NCI-H510A treated with DMSO at 0.1 percent for 48 hours (cell line): ENCODE data around the gene FHDC1.

Source experiments
- DNase-seq: peaks from one replicate; lab custom pipeline; 2025; lab: John Stamatoyannopoulos, UW

FHDC1 gene

DNA sequence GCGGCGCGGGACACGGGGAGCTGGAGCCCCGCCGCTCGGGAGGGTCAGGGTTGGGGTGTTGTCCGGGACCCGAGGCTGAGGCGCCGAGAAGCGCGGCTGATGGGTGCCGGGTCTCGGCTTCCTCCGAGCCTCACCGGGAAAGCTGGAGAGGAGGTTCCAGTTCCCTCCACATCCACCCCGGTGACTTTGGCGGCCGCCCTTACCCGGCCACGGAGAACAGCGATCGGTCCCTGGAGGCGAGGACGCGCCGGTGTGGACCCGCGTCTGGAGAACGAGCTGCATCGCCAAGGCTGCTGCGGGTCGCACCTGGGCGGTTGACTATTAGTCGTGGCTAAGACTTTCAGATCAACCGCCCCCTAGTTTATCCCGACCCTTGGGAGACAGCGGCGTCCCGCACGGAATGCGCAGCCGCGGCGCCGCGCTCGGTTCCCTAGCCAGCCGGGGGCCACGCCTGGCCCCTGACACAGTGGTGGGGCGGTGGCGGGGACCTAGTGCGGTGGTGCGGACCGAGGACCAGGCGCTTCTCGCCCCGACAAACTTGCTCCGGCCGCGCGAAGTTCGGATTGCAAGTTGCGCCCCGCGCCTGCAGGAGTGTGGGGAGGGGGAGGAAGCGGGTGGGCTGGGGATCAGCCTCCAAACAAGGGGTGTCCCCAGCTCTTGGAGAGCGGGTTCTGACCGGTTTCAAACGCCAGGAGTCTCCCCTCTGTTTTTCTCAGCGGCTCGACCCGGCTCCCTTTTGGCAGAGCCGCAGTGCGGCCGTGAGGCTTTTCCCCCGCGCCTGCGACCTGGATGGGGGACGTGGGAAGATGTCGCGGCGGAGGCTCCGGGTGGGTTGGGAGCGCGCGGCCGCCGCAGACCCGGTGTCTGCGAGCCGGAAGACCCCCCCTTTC, 568 bp downstream of the FHDC1 start:
- no peak for DNase-seq

- DNase-seq: no peak
Measured at GRCh38 chr4:152937336-152938236, 1.5 kb downstream of the FHDC1 start.

GRCh38 chr4:152938237-152938947, 2.3 kb downstream of the FHDC1 start:
- no peak for DNase-seq

DNA sequence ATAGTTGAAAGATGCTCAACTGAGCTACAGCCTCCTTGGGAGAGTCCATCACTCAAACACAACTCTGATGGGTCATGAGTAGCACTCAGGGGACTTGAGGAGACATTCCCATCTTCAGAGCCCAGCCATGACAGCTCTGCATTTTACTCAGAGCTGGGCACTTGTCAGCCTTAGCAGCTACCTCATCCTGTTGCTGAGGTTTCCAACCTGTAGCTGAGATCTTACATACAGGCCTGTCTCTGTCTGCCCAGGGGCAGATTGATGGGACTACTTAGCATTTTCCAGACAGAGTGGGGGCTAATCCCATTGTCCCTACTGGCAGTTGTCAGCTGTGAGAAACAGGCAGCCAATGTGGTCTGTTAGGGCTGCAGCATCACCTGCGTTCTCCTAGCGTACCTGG, 3.5 kb downstream of the FHDC1 start:
- DNase-seq: no peak

- DNase-seq: no peak
Measured at GRCh38 chr4:152940461-152940860, 4.3 kb downstream of the FHDC1 start.

- no peak for DNase-seq
Measured at GRCh38 chr4:152941411-152941810, 5.3 kb downstream of the FHDC1 start.

DNA sequence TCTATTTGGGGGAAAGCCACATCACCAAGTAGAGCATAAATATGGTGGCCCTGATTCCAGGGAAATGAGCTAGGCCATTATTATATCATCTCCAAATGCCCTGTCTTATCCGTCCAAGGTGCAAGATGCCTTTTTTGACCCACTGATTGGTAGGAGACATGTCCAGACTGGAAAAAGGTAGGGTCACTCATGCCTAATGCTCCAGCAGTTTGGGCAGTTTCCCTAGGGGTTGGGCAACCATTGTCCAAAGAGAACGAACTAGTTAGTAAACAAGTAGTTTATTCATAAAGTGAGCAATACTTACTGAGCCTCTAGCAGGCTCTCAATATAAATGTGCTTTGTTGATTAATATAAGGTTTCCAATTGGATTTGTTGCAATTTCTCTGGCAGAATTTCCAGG, 6.2 kb downstream of the FHDC1 start:
- no peak for DNase-seq

GRCh38 chr4:152943672-152944071, 7.5 kb downstream of the FHDC1 start:
- DNase-seq: no peak

DNA sequence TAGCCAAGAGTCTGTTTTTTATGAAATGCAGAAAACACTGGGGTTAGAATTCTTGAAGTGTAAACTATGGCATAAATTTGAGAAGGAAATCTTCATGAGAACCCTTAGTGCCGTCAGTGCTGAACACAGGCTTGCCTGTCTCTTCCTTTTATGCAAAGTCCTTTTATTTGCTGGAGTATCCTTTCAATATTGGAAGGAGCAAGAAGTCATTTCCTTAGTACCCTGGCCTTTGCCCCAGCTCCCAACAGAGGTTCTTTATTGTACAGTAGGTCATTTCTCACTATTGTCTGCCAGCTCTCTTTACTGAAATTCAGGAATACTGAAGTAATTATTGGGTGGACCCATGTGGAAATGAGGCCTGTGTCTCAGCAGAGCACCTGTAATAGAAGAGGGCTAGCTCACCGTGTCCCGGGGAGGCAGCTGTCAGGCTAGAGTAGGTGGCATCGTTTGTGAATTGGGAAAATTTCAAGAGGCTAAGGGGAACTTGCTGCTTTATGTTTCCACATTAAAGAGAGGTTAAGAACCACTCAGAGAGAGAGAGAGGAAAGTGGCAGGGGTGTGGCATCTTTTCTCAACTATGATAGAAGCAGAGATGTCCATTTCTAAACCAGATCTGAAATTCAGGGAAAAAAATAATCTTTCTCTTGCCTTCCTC, 8.7 kb downstream of the FHDC1 start:
- no peak for DNase-seq

DNA sequence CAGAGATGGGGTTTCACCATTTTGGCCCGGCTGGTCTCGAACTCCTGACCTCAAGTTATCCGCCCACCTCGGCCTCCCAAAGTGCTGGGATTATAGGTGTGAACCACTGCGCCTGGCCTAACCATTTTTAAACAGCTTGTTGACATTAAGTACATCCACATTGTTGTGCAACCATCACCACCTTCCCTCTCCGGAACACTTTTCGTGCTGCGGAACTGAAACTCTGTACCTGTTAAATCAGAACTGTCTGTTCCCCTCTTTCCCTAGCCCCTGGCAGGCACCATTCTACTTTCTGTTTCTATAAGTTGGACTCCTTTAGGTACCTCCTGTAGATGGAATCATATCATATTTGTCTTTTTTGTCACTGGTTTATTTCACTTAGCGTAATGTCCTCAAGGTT, 9.5 kb downstream of the FHDC1 start:
- DNase-seq: no peak

GRCh38 chr4:152946446-152946845, 10.3 kb downstream of the FHDC1 start:
- no peak for DNase-seq

DNA sequence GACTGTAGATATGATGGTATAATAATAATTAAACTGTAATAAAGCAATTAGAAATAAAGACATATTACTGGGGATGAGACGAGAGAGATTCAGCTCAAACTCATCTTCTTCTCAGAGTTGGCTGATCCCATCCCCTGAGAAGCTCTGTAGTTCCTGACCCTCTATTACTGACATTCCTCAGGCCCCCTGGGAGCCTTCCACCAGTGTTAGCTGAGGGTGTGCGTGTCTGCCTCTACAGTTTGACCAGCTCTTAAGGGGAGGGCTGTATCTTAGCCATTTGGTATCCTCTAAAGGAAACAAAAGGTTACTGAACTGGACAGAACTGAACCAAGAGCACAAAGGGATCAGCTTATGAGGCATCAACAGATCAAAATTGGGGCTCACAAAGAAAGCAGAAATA, 11.2 kb downstream of the FHDC1 start:
- no peak for DNase-seq

DNA sequence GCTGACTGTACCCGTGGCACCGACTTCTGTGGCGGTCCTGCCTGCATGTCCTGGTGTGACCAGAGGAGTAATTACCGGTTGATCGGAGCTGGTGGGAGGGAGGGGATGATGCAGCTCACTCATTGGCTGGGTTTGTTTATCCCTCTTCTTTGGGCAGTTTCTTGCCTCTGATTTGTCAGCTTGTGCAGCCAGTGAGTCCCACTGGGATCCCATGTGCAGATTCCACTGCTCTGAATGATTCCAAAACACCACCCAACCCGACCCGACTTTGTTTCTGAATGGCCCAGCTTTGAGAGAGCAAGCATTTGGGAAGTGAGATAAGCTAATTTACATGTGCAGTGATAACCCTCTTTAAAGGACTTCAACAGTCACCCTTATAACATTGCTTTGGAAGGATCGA, 13.8 kb downstream of the FHDC1 start:
- DNase-seq: no peak

- no peak for DNase-seq
Measured at GRCh38 chr4:152950402-152951274, 14.5 kb downstream of the FHDC1 start.

- DNase-seq: no peak
Measured at GRCh38 chr4:152951348-152951747, 15.2 kb downstream of the FHDC1 start.

DNA sequence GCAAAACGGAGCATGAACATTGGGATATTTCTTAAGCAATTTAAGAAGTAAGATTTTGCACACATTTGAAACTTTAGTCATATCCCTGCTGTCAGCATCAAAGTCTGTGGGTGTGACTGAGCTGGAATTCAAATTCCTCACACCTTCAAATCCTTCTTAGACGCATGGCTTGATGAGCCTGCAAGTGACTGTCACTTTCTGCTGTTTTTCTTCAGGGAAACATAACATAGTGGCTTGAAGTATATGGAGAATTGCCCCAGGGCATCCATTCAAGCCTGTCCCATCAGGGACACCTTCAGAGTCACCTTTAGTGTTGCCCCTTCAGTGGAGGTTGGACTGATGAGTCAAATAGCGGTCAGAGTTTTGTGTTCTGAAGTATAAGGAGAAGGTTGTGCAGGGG, 17.4 kb downstream of the FHDC1 start:
- no peak for DNase-seq

DNA sequence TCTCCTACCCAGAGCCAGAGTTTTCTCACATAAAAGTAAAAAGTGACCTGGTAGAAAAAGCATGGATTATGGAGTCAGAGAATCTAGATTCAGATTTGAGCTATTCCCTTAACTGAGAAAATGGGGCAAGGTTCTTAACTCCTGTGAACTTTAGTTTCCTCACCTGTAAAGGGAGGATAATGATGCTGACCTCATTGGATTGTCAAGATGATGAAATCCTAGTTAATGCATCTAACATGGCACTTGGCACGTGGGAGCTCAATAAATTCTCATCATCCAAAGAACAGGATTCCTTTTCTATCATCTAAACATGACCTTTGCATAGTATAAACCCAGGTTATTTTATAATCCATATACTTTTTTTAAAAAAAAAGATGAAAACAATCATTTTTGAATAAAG, 18.6 kb downstream of the FHDC1 start:
- no peak for DNase-seq

GRCh38 chr4:152956147-152956546, 20.0 kb downstream of the FHDC1 start:
- no peak for DNase-seq

GRCh38 chr4:152956650-152957436, 20.7 kb downstream of the FHDC1 start:
- peak; percentile 23 for DNase-seq
